DND-41 (cell line): Measurements from ENCODE around the gene STX12.

Experiments used
- EZH2 ChIP-seq: IDR thresholded peaks from 3 replicates; pipeline ENCODE4 v1.6.1; 2012; ENCODE audit warnings: borderline replicate concordance, low read depth, mild to moderate bottlenecking, moderate library complexity, low read length, inconsistent platforms; ENCODE audit not compliant: severe bottlenecking
- TF ChIP-seq, protein P1 (sequence below): IDR thresholded peaks from 2 replicates; pipeline ENCODE4 v1.5.1; 2012; ENCODE audit warnings: borderline replicate concordance, low read length, moderate library complexity, mild to moderate bottlenecking; ENCODE audit not compliant: poor library complexity, severe bottlenecking; ENCODE audit errors: extremely low read depth

DNA sequence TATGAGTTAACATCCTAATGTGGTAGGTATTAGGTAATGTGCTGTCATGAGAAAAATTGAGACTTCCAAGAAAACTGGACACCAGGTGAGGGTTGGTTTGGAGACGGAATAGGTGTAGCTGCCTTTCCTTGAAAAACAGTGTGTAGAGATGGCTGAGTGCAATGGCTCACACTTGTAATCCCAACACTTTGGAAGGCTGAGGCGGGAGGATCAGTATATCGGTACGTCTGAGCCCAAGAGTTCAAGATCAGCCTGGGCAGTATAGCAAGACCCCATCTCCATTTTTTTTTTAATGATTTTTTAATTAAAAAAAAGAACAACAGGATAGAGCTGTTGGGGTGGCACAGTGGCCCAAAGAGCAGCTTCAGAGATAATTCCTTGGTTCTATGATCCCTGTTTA, 50.8 kb downstream of the STX12 start:
- TF ChIP-seq, protein P1, sequence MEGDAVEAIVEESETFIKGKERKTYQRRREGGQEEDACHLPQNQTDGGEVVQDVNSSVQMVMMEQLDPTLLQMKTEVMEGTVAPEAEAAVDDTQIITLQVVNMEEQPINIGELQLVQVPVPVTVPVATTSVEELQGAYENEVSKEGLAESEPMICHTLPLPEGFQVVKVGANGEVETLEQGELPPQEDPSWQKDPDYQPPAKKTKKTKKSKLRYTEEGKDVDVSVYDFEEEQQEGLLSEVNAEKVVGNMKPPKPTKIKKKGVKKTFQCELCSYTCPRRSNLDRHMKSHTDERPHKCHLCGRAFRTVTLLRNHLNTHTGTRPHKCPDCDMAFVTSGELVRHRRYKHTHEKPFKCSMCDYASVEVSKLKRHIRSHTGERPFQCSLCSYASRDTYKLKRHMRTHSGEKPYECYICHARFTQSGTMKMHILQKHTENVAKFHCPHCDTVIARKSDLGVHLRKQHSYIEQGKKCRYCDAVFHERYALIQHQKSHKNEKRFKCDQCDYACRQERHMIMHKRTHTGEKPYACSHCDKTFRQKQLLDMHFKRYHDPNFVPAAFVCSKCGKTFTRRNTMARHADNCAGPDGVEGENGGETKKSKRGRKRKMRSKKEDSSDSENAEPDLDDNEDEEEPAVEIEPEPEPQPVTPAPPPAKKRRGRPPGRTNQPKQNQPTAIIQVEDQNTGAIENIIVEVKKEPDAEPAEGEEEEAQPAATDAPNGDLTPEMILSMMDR, result no peak
- no peak for TF ChIP-seq EZH2
